Fibroblast of skin of left biceps (primary cell): ENCODE data around the gene ITPRIPL2.

Source experiments
- DNase-seq, 2 experiments: peaks; one replicate each; pipeline ENCODE4 v3.0.0-alpha.2; 2013; ENCODE audit warnings: low read depth in 2 of 2

ITPRIPL2 gene

DNA sequence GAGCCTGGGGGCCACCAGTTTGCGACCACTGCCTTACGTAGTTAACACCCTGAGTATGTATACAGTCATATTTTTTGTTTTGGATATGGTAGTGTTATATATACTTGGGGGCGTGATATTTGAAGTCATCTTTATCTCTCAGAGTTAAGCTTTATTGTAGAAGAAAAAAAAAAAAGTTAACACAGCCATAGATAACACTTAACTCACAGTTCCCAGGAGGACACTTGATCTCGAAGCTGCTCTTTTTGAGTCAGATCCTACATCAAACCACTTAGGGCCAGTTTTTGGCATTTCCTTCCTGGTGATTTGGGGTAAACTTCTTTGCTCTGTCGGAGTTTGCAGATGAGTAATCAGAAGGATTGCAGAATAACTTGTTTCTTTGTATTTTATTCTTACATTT, 5.8 kb downstream of the ITPRIPL2 start:
- no peak for DNase-seq

DNA sequence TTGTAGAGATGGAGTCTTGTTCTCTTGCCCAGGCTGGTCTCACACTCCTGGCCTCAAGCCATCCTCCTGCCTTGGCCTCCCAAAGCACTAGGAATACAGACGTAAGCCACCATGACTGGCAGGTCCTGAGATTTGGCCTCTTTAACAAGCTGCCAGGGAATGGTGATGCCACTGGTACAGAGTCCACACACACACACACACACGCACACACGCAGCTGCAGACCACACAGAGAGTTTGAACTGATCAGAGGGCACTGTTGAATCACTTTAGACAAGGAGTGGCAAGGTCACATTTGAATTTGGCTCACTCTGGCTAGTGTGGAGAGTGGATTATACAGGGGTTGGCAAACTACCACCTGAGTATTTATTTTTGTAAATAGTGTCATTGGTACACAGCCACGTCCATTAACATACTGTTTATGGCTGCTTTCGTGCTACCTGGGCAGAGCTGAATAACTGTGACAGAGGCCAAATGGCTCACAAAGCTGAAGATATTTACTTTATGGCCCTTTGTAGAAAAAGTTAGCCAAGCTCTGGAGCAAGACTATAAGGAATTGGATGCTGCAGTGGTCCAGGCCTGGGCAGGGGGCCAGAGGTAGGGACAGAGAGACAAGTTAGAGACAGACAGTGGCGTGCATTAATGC, 9.9 kb downstream of the ITPRIPL2 start:
- no peak for DNase-seq

DNA sequence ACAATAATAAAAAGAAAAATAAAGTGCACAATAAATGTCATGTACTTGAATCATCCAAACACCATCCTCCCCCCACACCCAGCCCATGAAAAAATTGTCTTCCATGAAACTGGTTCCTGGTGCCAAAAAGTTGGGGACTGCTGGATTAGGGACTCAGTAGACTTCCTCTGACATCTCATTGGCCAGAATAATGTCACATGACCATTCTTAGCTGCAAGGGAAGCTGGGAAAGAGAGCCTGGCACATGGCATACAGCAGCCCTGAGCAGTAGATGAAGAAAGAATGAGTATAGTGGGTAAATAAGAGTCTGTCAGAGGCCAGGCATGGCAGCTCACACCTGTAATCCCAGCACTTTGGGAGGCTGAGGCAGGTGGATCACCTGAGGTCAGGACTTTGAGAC, 12.5 kb downstream of the ITPRIPL2 start:
- DNase-seq, result no peak

DNA sequence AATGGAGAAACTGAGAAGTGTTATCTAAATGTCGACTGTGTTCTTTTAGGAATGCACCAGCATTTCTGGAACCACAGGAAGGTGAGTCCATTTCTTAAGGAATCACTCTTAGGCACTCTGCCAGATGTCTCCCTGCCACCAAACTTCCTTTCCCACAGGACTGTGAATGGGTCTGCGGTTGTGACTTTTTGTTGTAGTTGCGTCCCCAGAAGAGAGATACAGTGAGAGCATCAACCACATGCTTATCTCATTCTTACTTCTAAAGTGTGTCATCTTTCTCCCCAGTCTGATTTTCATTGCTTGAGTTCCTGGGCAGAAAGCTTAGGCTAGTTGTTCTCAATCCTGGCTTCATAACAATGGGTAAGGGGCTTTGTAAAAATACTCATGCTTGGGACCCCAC, 13.4 kb downstream of the ITPRIPL2 start:
- DNase-seq, result no peak

DNA sequence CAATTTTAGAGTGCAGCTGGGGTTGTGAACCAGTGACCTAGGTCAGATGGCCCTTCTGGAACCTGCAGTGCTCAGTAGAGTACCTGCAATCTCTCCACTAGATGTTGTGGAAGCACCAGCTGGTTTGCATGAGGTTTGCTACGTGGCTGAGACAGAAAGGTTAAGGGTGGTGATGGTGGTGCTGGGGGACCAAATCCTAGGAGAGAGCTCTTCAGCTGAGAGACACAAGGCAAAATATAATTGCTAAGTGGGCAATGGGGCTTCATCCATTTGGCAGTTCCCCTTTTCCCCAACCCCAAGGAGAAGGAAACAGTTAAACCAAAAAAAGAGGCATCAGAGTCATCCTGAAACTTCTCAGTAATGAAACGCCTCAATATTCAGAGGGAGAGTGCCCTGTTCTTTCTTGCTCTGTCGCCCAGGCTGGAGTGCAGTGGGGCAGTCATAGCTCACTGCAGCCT, 13.9 kb downstream of the ITPRIPL2 start:
- no peak for DNase-seq

DNA sequence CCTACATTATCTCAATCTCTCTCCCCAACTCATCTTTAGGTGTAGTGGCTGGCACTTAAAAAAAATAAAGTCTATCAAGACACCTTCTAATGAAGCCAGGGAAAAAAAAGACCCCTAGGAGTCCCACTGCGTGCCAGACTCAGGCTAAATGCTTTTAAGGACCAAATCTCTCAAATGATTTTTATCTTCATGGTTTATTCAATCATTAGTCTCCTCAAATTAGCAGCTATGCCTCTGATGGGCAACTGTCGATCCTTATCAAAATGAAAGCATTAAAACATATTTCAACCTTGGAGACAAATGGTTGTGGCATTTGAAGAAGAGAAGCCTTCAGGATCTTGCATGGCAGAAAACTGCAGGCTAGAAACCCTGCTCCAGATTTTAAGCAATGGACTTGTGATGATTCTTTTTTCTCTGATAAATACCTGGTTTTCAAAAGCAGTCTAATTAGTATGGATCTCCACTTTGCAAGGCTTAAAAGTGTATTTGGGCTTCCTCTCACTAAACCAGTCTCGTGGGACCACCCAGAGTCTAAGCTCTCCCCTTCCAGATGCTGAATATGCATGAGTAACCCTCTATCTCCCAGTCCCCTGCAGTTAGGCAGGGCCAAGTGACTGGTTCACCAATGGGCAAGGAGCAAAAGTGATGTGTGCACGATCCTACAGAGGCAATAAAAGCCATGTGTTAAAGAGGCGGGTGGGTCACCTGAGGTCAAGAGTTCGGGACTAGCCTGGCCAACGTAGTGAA, 14.9 kb downstream of the ITPRIPL2 start:
- no peak for DNase-seq

DNA sequence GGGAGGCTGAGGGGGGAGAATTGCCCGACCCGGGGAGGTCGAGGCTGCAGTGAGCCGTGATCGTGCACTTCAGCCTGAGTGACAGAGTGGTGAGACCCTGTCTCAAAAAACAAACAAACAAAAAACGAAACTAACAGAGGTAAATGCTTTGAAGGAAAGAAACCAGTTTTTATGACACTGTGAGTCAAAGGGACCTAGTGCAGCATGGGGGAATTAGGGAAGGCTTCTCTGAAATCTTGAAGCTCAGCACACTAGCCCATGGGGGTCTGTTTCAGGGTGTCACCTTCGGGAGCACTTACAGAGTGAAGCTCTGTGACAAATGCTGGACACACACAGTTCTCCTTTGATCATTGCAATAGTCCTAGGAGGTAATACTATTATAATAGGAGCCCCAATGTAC, 16.6 kb downstream of the ITPRIPL2 start:
- no peak for DNase-seq

DNA sequence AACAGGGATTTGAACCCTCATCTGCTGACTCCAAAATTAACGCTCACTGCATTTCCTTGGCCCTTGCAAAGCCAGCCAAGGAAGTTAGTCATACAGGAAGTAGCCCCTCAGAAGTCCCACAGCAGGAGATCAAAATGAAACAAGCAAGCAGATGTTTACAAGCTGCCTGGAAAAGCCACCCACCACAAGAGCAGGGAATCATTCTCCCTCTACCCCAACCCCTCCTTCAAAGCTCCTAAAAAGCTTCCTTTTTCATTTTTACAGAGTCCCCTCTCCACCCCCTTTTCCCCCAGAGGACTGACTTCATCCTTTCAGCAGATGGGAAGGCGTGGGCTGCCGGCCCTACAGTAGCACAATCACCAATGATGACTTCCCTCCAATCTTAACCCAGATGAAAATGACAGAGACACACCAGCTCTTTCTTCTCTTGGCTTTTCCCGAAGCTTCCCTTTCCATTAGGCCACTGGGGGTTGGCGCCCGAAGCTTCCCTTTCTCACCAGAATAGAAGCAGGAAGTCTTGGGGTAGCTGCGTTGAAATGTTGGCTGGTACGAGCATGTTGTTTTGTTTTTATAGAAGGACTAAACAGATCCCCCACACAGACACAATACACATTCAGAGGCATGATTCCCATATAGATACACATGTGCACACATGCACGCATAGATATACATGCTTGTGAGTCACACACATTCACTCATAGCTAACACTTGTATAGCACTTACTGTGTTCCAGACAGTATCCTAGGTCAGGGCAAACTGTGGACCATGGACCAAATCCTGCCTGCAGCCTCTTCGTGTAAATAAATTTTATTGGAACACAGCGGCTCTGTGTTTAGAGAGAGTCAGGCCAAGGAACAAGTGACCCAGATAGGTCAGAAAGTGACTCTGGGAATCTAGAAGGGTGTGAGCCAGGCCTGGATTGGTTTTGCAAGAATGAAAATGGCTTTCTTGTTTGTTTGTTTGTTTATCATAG, 17.4 kb downstream of the ITPRIPL2 start:
- DNase-seq, result peak; percentile 62 to 67

DNA sequence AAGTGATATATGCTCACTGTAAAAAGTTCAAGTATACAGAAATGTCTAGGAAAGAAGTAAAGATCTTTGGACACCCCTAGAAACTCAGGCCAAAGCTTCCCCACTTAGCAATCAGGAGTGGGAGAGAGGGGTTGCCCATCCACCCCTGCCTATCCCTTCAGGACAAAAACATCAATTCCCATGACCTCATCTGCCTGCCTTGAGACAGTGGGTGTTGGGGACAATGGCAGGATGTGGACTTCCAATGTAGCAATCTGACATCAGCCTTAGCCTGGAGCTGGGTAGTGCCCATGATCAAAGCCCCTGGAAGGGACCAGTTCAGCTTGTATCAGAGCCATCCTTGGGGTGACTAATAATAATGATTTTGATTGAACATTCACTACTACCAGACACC, 18.1 kb downstream of the ITPRIPL2 start:
- DNase-seq, result no peak

DNA sequence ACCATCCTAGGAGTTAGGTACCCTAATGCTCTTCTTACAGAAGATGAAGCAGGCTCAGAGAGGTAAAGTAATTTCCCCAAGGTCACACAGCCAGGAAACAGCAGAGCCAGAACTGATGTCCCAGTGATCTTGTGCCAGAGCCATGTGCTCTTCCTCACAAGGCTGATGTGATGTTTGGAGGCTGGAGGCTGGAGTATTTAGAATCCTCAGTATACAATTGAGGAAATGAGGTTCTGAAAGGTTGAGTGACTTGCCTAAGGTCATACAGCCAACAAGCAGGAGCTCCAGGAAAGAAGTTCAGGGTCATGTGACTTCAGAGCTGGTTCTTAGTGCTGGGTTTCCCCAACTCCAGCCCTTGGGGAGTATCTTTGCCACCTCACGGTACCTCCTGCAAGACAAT, 18.5 kb downstream of the ITPRIPL2 start:
- no peak for DNase-seq

DNA sequence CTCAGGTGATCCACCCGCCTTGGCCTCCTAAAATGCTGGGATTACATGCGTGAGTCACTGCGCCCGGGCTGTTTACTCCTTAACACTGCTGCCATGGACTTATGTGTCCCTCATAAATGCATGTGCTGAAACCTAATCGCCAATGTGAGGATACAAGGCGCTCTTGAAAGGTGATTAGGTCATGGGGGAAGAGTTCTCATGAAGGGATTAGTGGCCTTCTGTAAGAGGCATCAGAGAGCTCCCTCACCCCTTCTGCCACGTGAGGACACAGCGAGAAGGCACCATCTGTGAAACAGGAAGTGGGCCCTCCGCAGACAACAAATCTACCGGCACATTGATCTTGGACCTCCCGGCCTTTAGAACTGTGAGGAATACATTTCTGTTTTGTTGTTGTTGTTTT, 19.1 kb downstream of the ITPRIPL2 start:
- DNase-seq, result no peak

DNA sequence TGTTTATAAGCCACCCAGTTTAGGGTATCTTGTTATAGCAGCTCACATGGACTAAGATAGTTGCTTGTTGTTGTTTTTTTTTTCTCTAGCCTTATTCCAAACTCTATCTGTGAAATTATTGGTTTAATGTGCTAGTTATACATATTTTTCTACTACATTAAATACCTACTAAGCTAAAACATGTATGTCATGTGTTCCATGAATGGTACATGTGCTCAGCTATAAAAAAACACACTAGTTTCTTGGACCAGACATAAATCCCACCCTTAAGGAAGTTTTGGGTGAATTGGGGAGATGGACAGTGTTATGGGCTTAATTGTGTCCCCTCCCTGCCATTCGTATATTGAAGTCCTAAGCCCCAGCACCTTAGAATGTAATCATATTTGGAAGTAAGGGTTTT, 19.8 kb downstream of the ITPRIPL2 start:
- no peak for DNase-seq

DNA sequence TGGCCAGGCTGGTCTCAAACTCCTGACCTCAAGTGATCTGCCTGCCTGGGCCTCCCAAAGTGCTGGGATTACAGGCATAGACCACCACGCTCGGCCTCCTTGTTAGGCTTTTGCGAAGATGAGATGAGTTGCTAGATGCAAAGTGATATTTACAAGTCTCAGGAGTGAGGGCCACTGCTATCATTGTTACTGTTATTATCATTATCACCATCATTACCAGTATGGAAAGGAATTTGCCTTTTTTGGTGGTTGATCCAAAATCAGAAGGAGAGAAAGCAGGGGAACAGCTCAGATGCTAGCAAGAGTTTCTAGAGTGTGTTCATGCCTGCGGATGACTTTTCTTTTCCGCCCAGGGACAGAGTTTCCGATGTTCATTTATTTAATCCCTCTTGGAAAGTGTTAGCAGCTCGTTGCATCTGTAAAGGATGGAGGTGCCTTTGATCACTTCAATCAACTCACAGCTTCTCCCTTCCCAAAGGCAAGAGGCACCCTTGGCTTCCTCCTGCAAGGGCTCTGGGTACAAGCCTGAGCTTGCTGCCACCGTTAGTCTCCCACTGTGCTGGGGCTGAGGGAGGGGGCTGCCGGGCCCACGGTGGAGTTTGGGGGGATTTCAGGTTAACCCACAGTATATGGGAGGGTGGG, 21.6 kb downstream of the ITPRIPL2 start:
- DNase-seq, result no peak

DNA sequence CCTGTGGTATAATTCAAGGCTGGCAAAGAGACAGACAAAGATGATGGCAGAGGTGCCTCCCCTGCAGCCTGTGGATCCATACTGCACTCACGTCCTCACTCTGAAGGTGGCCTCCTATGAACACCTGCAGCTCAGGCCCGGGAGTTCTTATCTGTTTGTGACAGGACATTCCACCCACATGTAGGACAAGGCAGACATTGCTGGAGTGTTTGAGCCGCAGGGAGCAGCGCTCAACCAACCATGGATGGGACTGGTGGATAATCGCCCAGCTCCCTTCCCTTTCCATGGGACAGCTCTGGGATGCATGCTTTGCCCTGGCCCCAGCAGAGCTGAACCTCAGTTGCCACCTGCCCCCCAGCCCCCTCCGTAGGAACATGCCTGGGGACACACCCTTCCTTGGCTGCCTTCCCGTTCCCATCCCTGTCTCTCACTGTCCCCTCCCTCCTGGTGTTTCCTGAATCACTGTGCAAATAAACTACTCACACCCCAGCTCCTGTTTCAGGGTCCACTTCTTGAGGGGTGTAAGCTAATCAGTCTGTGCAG, 22.2 kb downstream of the ITPRIPL2 start:
- no peak for DNase-seq

DNA sequence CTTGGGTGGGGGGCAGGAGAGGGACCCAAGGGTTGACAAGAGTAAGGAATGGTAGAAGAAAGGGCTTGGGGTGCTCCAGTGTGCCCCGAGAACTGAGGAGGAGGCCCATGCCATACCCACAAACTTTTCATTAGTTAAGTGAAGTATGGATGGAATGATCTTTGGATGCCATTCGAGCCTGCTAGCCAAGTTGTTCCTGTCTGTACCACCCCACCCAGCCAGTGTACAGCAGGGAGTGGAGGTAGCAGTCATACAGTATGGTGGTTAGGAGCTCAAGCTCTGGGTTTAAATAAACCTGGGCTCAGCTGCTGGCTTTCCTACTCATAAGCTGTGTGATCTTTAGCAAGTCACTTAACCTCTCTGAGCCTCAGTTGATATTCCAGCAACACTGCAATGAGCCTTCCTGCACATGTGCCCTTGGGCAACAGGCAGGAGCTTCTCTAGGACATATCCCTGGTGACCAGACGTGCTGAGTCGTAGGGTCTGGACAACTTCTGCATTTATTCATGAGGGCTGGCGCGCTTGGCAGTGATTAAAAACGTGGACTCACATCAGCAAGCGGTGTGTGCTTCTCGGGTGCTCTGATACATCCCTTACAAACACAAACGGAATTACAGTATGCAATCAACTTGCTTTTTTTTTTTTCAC, 22.9 kb downstream of the ITPRIPL2 start:
- no peak for DNase-seq

DNA sequence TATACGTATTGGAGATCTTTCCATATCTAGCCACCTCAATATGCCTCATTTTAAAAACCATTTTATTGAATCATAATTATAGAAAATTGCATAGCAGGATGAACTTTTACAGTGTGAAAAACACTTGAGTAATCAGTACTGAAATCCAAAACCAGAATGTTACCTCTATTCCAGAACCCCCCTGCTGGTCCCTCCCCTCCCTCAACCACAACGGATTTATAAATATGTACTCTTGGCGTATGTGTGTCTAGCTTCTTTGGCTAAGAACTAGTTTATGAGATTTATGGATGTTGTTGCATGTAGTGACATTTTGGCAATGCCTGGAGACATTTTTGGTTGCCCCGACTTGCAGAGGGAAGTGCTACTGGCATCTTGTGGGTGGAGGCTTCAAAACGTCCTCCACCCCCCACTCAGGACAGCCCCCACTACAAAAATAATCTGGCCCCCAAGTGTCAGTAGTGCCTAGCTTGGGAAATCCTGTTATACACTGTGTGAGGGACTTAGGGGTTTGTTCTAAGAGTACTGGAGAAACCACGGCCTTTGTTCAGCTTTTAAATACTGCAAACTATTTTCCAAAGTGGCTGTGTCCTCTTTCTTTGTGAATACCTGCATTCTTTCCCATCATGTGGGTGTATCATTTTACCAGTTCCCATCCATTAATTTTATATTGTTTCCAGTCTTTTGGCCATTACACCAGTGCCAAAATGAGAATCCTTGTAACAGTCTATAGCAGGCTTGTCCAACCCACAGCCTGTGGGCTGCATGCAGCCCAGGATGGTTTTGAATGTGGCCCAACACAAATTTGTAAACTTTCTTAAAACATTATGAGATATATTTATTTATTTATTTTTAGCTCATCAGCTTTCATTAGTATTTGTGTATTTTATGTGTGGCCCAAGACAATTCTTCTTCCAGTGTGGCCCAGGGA, 23.7 kb downstream of the ITPRIPL2 start:
- no peak for DNase-seq

DNA sequence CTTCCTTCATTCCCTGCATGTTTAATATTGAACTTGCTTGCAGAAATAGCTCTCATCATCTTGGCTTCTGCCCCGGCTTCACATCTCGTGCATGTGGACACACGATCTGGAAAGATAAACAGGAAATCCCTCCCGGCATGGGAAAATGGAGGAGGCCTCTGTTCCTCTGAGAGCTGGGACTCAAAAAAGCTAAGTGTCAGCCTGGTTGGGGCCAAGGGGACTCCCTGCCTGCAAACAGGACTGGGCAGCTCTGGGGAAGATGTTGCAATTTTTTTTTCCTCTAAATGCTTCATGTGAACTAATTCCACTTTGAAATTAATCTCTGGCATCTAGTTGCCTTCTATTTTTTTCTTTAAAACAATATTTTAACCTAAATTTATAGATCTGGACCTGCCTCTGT, 24.8 kb downstream of the ITPRIPL2 start:
- no peak for DNase-seq

DNA sequence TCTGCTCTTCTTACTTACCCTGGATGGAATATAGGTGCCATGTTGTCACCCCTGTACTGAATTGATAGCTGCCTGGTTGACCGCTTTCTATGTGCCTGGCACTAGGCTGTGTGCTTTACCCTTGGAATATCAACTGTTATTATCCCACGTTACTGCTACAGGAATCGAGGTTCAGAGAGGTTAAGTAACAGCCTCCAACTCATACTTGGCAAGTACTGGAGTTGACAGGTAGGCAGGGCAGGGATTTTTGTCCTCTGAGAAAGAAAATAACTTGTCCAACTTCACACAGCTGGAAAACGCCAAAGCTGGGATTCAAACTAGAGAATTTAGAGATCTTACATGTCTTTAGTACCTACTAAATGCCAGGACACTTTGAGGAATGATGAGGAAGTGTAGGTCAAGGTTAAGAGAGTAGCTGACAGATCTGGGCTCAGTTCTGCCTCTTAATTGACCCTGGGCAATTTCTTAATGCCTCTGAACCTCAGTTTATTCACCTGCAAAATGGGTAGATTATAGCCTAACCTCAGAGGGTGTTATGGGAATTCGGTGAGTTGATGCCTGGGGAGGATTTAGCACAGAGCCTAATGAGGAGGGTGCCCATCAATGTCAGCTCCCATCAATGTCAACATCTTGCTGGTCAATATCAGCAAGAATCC, 25.8 kb downstream of the ITPRIPL2 start:
- no peak for DNase-seq

DNA sequence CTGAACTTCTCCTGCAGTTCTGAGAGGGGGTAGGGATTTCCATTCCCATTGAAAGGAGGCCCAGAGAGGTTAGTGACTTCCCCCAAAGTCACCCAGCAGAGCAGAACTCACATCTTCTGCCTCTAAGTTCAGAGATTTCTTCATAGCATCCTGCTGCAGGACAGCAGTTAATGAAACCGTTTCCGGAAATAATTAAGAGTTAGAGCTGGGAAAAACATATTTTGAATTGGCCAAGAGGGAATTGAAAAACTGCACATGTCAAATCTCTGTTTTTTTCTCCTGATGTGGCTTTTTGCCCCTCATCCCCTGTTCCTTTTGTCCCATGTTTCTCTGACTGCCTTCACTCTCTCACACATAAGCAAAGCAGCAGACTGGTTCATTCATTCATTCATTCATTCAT, 26.6 kb downstream of the ITPRIPL2 start:
- no peak for DNase-seq
